RPMI7951 (cell line): ENCODE results near the gene RHOF. TPM values are rescaled to one million over a fixed set of nuclear protein-coding genes. Genes with fewer than 3 reads are reported as not detected.

ENCODE experiments used
- DNase-seq: peaks from one replicate; pipeline ENCODE4 v3.0.0-alpha.2; 2012; ENCODE audit warnings: low read depth
- total RNA-seq: library from RNA; depleted of rRNA; stranded (reverse); fragments of >200 nt; shearing (Covaris generic); gene quantifications from 2 replicates; pipeline ENCODE4 v1.2.3, GENCODE V29; 2014; rRNA removed

RHOF gene, protein sequence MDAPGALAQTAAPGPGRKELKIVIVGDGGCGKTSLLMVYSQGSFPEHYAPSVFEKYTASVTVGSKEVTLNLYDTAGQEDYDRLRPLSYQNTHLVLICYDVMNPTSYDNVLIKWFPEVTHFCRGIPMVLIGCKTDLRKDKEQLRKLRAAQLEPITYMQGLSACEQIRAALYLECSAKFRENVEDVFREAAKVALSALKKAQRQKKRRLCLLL
- total RNA-seq: 1.1 and 1.5 TPM in 2 replicates

DNA sequence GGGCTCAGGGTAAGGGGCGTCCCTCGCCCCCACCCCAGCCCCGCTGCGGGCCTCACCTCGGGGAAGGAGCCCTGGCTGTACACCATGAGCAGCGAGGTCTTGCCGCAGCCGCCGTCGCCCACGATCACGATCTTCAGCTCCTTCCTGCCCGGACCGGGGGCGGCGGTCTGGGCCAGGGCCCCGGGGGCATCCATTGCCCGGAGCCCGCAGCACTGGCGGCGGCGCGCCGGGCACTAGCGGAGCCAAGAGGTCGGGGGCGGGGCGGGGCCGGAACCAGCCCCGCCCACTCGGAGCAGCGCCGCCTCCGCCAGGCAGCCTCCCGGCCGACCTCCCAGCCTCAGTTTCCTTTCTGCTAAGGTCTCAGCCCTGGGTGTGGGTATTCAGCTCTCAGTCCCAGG lies at the start of gene RHOF:
Gene RHOF (minus strand): TSS at position 249 of the 398 bp plus-strand sequence. CDS start 55 bp downstream, at position 194.
- DNase-seq: no peak

DNA sequence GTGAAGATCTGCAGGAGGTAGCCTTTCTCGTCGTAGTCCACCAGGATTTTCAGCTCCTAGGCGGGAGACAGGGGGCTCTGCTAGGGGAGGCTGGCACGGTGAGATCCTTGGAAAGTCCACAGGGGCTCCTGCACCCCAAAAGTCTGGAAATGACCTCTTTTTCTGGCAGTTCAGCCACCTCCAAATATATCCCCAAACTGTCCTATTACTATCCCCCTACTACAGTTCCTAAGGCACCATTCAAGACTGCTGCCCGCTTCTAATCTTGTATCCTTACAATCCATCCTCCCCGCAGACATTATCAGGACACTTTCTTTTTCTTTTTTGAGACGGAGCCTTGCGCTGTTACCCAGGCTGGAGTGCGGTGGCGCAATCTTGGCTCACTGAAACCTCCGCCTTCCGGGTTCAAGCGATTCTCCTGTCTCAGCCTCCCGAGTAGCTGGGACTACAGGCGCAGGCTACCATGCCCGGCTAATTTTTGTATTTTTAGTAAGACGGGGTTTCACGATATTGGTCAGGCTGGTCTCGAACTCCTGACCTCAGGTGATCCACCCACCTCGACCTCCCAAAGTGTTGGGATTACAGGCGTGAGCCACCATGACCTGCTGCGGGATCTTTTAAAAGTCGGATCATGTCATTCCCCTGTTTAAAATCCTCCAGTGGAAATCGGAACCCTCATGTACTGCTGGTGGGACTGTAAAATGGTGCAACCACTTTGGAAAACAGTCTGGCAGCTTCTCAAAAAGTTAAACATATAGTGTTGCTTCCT lies 46.7 kb upstream of the RHOF start:
- no peak for DNase-seq

DNA sequence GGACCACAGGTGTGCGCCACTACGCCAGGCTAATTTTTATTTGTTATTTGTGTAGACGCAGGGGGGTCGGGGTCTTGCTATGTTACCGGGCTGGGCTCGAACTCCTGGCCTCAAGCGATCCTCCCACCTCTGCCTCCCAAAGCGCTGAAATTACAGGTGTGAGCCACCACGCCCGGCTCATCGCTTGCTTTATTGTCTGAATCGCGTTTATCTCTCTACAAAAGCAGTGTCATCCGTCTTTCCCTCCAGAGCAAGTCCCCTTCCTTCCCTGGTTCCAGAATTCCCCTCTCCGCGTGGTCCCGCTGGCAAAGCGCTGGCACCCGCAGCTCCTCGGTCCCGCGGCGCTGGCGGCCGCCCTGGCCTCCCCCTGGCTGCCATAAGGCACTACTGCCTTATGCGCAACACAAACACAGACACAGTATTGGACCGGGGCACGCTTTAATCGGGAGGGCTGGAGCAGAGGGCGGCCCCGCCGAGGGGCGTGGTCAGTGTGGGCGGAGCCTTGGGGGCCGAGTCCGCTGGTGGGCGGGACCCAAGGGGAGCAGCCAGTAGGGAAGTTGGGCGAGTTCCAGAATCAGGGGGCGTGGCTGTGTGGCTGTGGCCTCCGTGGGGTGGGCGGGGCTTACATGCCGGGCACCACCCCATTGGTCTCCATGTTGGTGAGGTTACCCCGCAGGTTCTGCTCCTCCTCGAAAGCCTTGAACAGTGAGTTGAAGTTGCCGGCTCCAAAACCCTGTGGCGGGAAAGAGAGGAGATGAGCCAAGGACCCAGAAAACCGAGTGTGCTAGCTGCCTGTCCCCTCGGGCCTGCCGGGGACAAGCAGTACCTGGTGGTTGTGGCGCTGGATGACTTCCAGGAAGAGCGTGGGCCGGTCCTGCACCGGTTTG lies 45.9 kb upstream of the RHOF start:
- peak; percentile 94 for DNase-seq

DNA sequence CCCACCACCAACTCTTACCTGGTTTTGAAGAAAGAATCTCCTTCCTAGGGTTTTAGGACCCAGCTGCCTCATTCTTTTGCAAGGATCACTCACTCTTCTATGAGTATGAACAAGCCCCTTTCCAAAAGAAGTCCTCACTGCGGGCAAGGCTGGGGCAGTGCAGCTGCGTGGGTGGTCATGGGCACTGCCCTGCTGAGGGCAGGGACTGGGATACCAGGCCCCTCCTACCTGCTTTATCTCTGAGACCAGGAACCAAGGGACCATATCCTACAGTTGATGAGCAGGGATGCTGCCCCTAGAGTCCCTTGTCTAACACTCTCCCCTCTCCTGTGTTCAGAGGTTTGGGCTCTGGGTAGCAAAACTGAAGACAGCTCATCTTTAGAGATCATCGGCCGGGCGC lies 44.6 kb upstream of the RHOF start:
- DNase-seq: no peak

DNA sequence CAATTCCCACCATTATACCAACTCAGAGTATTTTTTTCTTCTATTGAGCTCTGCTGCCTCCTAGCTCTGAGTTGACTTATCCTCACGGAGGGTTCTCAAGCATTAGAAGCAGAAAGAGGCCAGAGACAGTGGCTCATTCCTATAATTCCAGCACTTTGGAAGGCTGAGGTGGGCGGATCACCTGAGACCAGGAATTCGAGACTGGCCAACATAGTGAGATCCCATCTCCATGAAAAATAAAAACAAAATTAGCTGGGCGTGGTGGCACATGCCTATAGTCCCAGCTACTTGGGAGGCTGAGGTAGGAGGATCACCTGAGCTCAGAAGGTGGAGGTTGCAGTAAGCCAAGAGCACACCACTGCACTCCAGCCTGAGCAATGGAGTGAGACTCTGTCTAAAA lies 44.2 kb upstream of the RHOF start:
- no peak for DNase-seq

DNA sequence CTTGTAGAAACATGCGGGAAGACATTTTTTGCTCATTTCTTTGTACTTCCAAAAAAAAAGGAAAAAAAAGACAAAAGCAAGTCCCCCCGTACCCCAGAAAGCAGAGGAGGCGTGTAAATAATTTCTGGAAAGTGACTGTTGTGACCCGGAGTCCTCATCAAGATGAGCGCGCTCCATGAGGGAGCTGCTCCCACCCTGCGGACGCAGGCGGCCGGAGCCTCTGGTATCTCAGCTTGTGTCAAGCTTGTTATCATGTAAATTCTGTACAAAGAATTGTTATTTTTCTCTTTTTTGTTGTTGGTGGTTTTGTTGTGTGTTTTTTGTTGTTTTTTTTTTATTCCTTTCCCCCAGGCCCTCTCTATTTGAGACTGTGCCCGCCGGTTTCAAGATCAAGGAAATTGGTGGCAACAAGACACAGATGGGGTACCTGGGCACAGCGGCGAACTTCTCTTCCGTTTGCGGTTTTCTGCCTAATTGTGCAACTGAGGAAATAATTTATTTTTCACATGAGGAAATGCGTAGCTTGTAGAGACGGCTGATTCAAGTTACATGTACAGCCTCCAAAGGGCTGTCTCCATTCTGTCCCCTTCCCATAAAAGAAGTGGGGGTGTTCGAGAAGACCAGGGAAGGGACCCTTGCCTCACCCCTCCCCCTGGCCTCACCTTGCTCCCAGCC lies 38.2 kb upstream of the RHOF start:
- DNase-seq: no peak

DNA sequence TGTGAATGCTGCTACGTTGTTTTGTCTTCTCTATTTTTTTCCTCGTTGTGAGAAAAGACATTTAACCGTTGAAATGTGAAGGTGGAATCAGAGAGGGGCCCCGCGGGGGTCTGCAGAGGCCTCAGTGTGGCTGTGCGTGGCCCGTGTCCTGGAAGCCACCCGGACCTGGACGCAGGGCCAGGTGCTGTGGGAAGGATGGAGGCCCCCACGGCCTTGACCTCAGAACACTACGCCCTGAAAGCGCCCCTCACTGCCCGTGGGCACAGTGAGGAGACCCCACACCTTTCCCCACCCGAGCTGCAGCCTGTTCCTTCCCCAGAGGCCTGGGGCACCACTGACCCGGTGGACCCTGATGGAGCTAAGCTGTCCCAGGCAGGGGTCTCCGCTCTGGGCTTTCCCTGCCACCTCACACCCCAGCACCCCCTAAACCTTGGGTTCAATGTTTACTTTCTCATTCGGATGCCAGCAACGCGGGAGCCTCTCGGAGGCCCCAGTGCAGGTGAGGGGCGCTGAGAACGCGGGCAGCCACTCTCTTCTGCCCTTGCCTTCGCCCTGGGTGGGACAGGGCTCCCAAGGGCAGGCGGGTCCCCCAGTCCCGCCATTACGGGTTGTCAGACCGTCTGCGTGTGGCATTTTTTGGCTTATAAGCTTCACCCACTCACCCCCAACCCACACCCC lies 37.2 kb upstream of the RHOF start:
- no peak for DNase-seq

DNA sequence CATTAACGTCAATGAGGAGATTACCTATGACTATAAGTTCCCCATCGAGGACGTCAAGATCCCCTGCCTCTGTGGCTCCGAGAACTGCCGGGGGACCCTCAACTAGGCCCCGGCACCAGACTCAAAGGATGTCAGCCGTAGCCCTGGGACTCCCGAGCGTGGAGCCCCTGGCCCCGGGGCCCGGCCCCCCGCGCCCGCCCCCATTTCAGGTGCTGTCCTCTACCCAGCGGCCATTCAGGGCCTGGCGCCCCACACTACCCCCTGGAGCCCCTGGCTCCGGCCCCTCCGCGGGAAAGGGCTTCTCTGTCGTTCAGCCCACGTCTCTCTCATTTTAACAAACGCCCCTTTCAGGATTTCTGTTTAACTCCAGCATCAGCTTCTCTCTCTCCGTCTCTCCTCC lies 36.6 kb upstream of the RHOF start:
- DNase-seq: no peak

DNA sequence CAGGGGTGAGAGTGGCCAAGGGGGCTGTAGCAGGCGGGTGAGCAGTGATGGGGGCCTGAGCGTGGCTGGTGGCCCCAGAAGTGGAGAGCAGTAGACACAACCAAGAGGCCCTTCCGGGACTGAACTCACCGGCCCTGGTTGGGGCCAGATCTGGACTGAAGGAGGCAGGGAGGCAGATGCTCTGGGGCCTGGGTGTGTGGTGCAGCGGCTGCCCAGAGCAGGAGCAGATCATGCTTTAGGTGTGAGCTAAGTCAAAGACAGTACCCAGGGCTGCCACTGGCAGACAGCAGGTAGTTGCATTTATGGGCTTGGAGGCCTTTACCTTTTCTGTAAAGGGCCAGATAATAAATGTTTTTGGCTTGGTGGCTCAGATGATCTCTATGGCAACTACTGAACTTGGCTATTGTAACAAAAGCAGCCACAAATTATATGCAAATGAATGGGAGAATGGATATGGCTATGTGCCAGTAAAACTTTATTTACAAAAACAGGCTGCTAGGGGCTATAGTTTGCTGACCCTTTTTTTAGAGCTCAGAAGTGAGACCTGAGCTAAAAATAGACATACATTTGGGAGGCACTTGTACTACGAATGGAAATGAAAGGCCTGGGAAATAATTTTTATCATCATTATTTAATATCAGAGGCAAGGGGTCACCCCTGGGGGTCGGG lies 35.9 kb upstream of the RHOF start:
- DNase-seq: no peak

DNA sequence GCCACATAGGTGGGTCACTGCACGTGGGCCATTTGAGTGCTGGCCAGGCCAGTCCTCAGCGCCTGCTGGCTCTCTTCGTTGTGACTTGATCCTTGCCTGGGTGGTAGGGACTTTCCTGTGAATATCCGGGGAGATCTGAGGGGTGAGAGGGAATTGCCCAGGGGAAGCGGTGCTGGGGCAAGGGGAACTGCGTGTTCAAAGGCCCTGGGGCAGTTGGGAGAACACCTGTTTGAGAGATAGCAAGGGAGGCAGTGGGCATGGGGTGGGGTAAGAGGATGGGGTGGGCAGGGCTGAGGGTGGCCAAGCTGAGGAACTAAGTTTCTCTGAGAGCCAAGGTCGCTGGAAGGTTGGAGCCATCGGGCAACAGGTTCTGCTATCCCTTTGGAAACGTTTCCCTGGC lies 35.3 kb upstream of the RHOF start:
- DNase-seq: no peak

DNA sequence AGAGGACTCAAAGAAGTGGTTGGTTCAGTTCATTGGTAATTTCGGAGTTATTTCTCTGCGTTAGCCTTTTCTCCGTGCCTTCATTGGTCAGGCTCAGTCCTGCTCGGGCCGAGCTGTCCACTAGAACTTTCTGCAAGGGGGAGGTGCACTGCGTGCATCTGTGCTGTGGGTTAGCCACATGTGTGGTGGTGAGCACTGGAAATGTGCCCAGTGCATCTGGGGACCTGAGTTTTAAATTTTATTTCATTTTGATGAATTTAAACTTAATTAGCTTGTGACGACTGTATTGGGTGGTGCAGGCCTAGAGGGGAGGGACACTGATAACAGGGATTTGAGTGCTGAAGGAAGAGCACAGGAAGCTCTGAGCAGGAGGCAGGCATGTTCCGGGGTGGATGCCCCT lies 34.8 kb upstream of the RHOF start:
- no peak for DNase-seq

DNA sequence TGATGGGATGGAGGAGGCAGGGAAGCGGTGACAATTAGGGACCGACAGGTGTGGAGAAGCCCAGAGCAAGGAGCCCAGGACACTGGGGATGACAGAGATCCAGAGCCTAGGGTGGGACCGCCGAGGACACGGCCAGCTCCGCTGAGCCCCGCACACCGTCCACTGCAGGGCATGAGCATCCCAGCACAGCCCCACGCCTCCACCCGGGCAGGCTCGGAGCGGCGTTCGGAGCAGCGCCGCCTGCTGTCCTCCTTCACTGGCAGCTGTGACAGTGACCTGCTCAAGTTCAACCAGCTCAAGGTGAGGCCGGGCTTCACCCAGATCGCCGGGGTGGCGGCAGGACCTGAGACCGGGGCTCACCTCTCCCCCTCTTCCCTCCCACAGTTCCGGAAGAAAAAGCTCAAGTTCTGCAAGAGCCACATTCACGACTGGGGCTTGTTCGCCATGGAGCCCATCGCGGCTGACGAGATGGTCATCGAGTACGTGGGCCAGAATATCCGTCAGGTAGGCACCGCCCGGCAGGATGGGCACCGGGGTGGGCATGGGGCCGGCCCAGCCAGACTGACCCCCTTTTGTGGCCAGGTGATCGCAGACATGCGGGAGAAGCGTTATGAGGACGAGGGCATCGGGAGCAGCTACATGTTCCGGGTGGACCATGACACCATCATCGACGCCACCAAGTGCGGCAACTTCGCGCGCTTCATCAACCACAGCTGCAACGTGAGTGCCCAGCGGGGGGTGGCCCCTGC lies 34.0 kb upstream of the RHOF start:
- DNase-seq: no peak

DNA sequence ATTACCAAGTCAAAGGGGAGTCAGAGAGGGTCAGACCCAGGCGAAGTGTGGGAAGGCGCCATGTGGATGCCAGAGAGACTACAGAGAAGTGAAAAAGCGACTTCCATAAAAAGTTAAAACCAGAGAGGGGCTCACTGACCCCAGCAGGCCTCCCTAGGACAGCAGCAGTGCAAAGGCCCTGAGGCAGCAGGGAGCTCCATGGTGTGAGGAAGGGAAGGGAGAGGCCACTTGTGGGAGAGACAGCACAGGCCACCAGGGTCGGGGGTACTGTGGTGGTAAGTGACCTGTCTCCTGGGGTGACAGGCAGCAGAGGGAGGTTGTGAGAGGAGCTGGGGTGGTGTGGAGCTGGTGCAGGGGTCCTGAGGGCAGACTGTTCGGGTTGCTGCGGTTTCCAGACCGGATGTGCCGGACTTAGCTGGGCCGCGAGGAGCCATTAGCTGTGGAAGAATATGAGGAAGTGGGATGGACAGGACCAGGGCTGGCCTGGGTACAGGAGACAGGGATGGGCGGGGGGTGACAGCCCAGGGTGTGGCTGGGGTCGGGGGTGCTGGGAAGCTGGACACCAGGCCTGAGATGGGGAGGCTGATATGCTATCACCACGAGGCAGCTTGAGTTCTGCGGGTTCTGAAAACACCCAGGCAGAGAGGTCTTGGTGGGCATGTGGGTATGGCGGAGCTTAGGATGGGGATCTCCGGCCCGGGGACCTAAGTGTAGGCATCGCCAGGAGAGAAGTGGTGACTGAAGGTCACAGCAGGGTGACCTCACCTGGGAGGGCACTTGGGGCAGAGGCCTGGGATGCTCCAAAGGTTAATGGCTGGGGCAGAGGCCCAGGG lies 33.0 kb upstream of the RHOF start:
- DNase-seq: no peak

DNA sequence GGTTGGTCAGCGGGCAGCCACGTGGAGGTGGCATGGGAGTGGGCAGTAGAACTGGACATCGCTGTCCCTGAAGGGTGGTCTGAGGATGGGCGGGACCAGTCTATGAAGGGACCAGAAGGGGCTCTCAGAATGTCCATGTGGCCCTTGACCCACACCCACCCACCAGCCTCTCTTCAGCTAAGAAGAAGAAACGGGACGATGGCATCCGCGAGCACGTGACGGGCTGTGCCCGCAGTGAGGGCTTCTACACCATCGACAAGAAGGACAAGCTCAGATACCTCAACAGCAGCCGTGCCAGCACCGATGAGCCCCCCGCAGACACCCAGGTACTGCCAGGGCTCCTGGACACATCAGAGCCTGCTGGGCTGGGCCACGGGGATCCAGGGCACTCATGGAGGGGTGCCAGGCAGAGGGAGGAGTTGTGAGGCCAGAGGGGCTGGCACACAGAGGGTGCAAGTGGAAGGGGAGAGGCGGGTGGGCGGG lies 31.6 kb upstream of the RHOF start:
- DNase-seq: no peak

DNA sequence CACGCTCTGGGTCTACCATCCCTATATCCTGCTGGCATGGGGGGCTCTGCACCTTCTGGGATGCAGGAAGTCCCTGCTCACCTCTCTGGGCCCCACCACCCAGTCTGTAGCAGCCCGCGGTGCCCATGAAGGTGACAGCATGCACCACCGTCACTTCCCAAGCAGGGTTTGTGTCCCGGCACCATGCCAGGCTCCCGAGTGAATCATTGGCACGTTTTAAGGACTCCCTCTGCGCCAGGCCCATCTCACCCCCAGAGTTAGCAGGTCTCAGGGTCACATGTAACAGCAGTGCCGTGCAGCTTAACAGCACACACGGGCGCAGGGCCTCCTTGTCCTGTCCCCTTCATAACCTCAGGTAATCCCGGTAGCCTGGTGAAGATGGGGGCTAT lies 30.2 kb upstream of the RHOF start:
- DNase-seq: no peak

DNA sequence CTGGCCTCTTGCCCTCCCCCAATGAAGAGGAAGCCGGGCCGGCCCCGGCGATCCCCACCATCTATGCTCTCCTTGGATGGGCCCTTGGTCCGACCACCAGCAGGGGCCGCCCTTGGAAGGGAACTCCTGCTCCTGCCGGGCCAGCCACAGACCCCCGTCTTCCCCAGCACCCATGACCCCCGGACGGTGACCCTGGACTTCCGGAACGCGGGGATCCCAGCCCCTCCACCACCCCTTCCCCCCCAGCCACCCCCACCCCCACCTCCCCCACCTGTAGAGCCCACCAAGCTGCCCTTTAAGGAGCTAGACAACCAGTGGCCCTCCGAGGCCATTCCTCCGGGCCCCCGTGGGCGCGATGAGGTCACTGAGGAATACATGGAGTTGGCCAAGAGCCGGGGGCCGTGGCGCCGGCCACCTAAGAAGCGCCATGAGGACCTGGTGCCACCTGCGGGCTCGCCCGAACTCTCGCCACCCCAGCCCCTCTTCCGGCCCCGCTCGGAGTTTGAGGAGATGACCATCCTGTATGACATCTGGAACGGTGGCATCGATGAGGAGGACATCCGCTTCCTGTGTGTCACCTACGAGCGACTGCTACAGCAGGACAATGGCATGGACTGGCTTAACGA lies 29.7 kb upstream of the RHOF start:
- DNase-seq: no peak

DNA sequence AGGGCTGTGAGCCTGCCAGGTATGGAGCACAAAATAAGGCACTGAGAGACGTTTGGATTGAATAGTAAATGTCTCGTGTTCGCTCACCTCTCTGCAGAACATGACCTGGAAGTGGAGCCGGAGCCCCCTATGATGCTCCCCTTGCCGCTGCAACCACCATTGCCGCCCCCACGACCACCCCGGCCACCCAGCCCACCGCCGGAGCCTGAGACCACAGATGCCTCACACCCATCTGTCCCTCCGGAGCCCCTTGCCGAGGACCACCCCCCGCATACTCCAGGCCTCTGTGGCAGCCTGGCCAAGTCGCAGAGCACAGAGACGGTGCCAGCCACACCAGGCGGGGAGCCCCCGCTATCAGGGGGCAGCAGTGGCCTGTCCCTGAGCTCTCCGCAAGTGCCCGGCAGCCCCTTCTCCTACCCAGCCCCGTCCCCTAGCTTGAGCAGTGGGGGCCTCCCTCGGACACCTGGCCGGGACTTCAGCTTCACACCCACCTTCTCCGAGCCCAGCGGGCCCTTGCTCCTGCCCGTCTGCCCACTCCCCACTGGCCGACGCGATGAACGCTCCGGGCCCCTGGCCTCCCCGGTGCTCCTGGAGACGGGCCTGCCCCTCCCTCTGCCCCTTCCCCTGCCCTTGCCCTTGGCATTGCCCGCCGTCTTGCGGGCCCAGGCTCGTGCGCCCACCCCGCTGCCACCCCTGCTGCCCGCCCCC lies 29.1 kb upstream of the RHOF start:
- no peak for DNase-seq

DNA sequence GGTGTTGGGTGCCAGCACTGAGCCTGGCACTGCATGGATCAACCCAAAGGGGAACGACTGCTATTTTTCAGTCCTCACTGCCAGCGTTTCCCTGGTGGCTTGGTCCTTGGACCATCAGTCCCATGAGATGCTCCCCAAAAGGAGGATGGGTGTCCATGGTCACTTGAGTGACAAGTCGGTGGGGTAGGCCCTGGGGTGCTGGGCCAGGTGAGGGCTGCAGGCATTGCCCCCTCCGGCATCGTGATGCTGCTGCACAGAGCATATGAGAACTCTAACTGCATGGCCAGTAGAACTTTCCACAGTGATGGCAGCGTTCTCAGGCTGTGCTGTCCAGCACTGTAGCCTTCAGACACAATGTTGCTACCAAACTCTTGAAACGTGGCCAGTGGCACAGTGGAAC lies 26.6 kb upstream of the RHOF start:
- no peak for DNase-seq
